Hindlimb muscle (tissue), 1 donor: ENCODE data around the gene HSD3B2. TPM values are rescaled to one million over a fixed set of nuclear protein-coding genes. Genes with fewer than 3 reads are reported as not detected.

Experiments used
- DNase-seq: peaks from one replicate; pipeline ENCODE4 v3.0.0-alpha.2; 2013
- polyA plus RNA-seq: library from polyadenylated mRNA; unstranded; fragments of 120-200 nt; gene quantifications from one replicate; pipeline ENCODE4 v1.2.1, GENCODE V29; 2013; ENCODE audit not compliant: insufficient read length

The HSD3B2 gene
- polyA plus RNA-seq, 1 donor = not detected

GRCh38 chr1:119463569-119463968 is 48.6 kb downstream of the HSD3B2 start:
- no peak for DNase-seq

GRCh38 chr1:119466445-119466844 is 51.5 kb downstream of the HSD3B2 start:
- DNase-seq = no peak

- DNase-seq = no peak
Measured at GRCh38 chr1:119467219-119467618, 52.3 kb downstream of the HSD3B2 start.

GRCh38 chr1:119467857-119468668 is 53.1 kb downstream of the HSD3B2 start:
- no peak for DNase-seq

DNA sequence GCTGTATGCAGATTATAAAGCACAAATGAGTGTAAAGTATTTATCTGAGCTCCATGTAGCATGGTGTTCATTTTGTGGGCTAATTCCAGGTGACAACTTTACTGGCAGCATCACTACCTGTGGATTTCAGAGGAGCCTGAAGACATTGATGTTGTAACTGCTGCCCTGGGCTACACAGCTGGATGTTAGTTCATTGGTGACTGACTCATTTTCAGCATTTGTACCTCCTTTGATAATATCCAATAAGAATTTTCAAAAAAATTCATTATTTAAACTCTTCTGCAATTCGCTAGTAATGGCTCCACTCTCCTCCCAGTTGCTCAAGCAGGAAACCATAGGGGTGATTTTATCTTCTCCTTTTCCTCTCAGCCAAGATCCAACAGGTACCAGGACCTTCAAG is 54.8 kb downstream of the HSD3B2 start:
- no peak for DNase-seq

- DNase-seq = no peak
Measured at GRCh38 chr1:119470377-119470776, 55.4 kb downstream of the HSD3B2 start.

DNA sequence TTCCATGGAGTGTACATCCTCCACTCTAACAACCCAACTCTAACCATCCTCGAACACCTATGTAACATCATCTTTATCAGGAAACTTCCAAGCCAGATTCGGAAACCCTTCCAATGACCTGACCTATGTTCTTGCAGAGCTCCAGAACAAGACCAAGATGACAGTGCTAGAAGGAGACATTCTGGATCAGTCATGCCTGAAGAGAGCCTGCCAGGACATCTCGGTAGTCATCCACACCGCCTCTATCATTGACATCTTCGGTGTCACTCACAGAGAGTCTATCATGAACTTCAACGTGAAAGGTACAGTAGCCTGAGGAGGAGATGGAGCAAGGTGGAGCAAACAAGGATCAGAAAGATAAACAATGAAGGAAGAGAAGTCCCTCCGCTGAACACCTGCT is 56.0 kb downstream of the HSD3B2 start:
- DNase-seq = no peak

DNA sequence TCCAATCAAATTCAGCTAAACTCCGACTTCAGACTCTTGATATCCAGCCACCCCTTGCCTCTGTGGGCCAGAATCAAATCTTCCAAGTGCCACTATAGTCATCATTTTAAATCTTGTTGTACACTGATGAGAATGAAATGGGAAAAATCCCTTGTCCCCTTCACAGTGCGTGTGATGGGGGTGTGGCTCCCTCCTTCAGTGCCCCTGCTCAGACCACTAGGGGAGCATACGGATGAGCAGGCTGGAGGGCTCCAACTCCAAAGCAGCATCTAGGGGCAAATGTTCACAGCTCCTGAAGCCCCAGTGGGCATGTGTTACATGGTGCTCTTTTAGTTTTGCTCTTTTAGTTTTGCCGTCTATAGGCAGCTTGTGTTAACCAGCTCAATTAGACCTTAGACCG is 56.6 kb downstream of the HSD3B2 start:
- DNase-seq = no peak

- no peak for DNase-seq
Measured at GRCh38 chr1:119472080-119472818, 57.3 kb downstream of the HSD3B2 start.

Other genes starting within 250 kb of the HSD3B2 start
- gene HAO2, start 46.4 kb upstream of the HSD3B2 start, polyA plus RNA-seq = not detected
- gene HSD3B1, start 92.1 kb downstream of the HSD3B2 start, polyA plus RNA-seq = not detected
- gene ZNF697, start 233.1 kb downstream of the HSD3B2 start, polyA plus RNA-seq = 10.8 TPM